ENCODE data around the gene SEL1L3.
A peak's percentile ranks its signal among the peaks of the same experiment; 100 is the strongest.
"Not testable (repeated sequence)": the region's sequence is repeated elsewhere in the genome, so short reads cannot be mapped to it uniquely, and the experiment has no call there.

Gene SEL1L3

DNA sequence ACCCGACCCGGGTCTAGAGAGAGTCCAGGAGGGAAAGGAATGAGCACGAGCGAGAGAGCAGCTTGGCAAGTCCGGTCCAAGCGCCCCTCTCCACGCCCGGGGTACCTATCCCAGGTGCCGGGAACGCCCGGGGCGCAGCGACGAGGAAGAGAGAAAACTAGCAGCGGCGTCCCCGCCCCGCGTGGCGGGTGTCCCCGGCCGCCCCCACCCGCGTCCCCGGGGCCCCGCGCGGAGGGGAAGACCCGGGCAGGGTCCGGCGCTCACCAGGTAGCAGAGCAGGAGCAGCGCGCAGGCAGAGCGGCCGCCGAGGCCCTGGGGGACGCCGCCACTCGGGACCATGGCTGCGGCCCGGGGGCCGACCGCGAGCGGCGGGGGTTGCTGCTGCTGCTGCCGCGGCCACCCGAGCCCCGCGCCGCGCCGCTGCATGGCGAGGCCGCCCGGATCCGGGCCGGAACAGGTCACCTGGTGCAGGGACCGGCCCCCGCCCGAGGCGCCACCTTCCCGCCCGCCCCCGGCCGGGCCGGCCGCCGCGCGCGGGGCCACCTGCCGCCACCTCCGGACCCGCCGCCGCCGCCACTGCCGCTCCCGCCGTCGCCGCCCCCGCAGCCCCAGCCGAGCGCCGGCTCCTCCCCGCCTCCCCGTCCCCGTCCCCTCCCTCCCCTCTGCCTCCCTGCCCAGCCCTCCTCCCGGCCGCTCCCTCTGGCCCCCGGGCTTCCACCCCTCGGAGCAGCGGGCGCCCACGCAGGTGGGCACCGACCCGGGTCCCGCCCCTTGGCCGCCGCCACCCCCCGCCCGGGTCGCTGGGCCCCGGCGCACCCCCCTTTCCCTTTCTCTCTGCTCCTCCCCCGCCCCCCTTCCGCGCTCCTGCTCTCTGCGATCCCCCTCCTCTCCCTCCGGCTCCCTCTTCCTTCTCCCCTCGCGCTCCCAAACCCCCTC lies at the start of gene SEL1L3:
Gene SEL1L3 (minus strand): TSS at position 578 of the 936 bp plus-strand sequence. CDS start 152 bp downstream, at position 426.
- Mint-ChIP-seq H3K27me3 (no peaks in the 10 kb centered on the region), H3K36me3 (ENCODE audit: low read depth) (peaks cover 3% of the 10 kb centered on the region), H3K4me1 (ENCODE audit: low read depth) (peaks cover 46% of the 10 kb centered on the region)

DNA sequence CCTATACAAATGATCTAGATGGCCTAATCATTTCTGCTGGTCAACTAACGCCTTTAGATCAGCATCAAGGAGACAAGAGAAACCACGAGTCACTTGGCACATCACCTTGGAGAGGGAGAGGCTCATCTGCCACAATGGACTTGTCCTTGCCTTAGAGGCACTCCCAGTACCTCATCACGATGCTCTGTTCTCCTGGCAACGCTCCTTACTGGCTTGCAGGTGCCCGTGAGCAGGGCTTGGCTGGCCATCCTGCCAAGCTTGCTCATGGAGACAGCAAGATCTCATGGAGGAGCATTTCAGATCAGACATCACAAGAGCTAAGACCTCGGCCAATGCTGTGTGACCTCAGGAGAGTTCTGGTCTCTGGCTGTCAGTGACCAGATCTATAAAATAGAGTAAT lies 48.6 kb upstream of the SEL1L3 start:
- Mint-ChIP-seq H3K27ac (no peak overlapping the region), H3K27me3 (peaks cover 3% of the 10 kb centered on the region), H3K4me1 (ENCODE audit: low read depth) (peaks cover 29% of the 10 kb centered on the region), H3K4me3 (no peak overlapping the region), H3K36me3 (ENCODE audit: low read depth) (peaks cover 5% of the 10 kb centered on the region), H3K9me3 (peaks cover 8% of the 10 kb centered on the region)

More for the DNA sequence above, at the start of gene SEL1L3:
- Mint-ChIP-seq H3K27ac (peak within 1 kb of the TSS; percentile 96), H3K9me3 (no peaks in the 10 kb centered on the region), H3K4me3 (peak within 1 kb of the TSS; percentile 94)

DNA sequence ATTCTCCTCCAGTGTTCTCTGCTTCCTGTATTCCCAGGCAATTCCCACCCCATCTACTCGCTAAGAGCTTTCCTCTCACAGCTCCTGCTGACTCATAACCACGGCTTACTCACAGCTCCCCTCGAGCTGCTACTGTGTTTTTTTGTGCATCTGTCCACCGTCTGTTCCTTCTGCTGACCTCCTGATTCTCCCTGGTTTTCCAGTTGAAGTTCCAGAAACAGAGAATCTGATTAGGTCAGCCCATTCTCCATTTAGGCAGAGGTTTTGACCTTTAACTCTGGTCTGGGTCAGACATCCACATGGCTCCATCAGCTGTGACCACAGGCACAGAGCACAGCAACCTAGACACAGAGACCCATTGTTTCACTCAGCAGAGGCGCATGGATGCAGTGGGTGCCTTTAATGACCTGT lies 45.7 kb upstream of the SEL1L3 start:
- peaks cover 3% of the 10 kb centered on the region for H3K27me3 Mint-ChIP-seq
- H3K36me3 Mint-ChIP-seq (ENCODE audit: low read depth): no peaks in the 10 kb centered on the region
- peaks cover 8% of the 10 kb centered on the region for H3K9me3 Mint-ChIP-seq
- no peak overlapping the region for H3K27ac Mint-ChIP-seq
- no peak overlapping the region for H3K4me3 Mint-ChIP-seq
- peaks cover 12% of the 10 kb centered on the region for H3K4me1 Mint-ChIP-seq (ENCODE audit: low read depth)

DNA sequence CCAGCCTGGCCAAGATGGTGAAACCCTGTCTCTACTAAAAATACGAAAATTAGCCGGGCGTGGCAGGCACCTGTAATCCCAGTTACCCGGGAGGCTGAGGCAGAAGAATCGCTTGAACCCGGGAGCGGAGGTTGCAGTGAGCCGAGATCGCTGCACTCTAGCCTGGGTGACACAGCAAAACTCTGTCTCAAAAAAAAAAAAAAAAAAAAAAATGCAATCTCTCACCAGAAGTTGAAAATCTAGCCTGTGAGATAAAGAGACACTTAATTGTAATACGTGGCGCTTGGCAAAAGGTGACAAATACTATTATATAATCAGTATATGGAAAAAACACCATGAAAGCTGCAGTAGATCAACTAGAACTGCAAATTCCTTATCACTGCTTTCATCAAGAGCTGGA lies 43.3 kb upstream of the SEL1L3 start:
- H3K27me3 Mint-ChIP-seq; H3K4me1 Mint-ChIP-seq (ENCODE audit: low read depth); H3K36me3 Mint-ChIP-seq (ENCODE audit: low read depth); H3K4me3 Mint-ChIP-seq; H3K9me3 Mint-ChIP-seq; H3K27ac Mint-ChIP-seq: not testable (repeated sequence)

DNA sequence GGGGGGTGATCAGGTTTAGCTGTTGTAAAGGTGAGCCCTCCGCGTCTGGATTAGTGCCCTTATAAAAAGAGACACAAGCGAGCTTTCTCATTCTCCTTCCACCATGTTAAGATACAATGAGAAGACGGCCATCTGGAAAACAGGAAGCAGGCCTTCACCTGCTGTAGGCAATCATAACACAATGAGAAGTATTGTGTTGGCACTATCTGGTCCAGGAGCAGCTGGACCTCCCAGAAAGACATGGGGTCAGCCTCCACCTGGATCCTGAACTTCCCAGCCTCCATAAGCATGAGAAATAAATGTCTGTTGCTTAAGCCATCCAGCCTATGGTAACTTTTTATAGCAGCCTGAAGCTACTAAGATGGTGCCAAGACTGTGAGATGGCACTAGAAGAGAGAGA lies 42.6 kb upstream of the SEL1L3 start:
- Mint-ChIP-seq H3K9me3 (peaks cover 8% of the 10 kb centered on the region), H3K36me3 (ENCODE audit: low read depth) (no peaks in the 10 kb centered on the region), H3K4me3 (no peak overlapping the region), H3K27me3 (peaks cover 3% of the 10 kb centered on the region), H3K4me1 (ENCODE audit: low read depth) (peaks cover 3% of the 10 kb centered on the region), H3K27ac (no peak overlapping the region)

DNA sequence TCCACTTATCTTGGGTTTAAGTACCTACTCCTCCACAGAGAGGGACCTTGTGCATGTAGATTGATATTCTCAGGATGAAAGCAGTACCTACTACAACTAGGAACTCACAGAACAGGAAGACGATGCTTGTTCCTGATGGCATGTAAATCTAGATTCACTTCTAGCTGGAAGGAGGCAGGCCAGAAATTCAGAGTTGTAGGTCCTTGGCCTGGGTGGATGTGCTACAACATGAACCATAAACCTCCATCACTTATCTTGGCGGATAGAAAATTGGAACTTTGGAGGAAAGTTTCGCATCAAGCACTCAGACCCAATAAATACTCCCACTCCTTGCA lies 41.9 kb upstream of the SEL1L3 start:
- Mint-ChIP-seq H3K9me3 (peaks cover 8% of the 10 kb centered on the region), H3K36me3 (ENCODE audit: low read depth) (no peaks in the 10 kb centered on the region), H3K4me1 (ENCODE audit: low read depth) (peaks cover 9% of the 10 kb centered on the region), H3K27me3 (peaks cover 3% of the 10 kb centered on the region), H3K27ac (no peak overlapping the region), H3K4me3 (no peak overlapping the region)

DNA sequence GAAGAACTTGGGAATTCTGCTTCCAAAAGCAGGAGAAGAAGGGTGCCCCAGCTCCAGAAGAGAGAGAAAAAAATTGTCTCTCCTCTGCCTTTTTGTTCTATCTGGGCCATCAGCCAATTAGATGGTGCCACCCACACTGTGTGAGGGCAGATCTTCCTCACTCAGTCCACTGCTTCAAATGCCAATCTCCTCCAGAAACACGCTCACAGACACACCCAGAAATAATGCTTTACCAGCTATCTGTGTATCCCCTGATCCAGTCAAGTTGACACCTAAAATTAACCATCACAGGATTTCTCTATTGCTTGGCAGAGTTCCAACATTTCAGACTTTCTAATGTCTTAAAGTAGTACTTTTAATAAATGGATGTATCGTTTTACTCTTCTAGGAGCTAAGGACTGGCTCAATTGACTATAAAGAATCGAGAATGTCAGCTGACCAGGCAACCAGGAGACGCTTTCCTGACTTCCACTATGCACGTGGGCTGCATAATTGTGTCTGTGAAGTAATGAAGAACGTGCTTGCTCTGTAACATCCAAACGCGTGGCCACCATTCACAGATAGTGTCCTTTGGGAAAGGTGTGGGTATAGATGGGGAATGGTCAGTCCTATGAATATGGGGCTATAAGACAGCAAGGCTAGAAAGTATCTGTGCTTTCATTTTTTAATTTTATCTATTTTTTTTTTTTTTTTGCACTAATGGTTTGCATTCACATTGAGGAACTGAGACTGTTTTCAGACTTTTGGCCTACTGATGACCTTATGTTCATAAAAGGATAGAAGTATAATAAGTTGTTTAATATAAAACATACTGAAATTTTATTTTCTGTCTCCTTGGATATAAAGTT lies 41.3 kb upstream of the SEL1L3 start:
- Mint-ChIP-seq H3K9me3 (peaks cover 5% of the 10 kb centered on the region), H3K4me1 (ENCODE audit: low read depth) (peaks cover 10% of the 10 kb centered on the region), H3K27ac (no peak overlapping the region), H3K36me3 (ENCODE audit: low read depth) (no peaks in the 10 kb centered on the region), H3K4me3 (no peak overlapping the region), H3K27me3 (peaks cover 2% of the 10 kb centered on the region)

DNA sequence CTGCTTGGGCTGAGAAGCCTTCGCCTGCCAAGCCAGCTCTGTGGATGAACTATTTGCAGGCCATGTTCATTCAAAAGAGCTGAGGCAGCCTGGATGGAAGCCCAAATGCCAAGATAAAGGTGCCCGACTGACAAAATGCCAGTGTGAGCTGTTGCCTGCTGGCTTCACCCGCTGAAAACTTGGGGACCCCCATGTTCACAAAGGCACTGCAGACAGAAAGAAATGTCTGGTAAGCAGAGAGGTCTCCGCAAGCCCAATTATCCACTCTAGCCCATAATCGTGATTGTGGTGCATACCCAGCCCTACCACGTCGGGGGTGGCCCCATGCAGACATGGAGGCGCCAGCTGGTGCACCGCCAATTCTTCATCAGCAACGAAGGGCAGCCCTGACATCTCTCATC lies 38.2 kb upstream of the SEL1L3 start:
- Mint-ChIP-seq H3K27me3 (no peaks in the 10 kb centered on the region), H3K36me3 (ENCODE audit: low read depth) (no peaks in the 10 kb centered on the region), H3K4me1 (ENCODE audit: low read depth) (peaks cover 10% of the 10 kb centered on the region), H3K27ac (no peak overlapping the region), H3K9me3 (no peaks in the 10 kb centered on the region), H3K4me3 (no peak overlapping the region)

DNA sequence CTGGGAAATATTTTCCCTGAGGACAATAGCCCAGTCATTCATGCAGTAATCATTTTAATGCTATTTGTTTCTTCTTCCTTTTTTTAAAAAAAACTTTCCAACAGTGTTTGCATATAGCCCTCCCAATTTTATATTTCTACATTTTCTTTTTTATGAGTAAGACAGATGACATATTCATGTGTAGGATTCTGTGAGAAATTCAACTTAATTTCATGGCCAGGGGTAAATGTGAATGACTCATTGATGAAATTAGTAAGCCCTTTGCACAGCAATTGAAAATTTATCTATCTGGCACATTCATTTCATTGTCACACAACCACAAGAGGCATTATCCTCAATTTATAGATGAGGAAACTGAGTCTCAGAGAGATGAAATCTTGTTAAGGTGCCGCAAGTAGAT lies 37.5 kb upstream of the SEL1L3 start:
- H3K27me3 Mint-ChIP-seq: no peaks in the 10 kb centered on the region
- H3K27ac Mint-ChIP-seq: no peak overlapping the region
- peaks cover 10% of the 10 kb centered on the region for H3K4me1 Mint-ChIP-seq (ENCODE audit: low read depth)
- H3K36me3 Mint-ChIP-seq (ENCODE audit: low read depth): no peaks in the 10 kb centered on the region
- H3K9me3 Mint-ChIP-seq: no peaks in the 10 kb centered on the region
- no peak overlapping the region for H3K4me3 Mint-ChIP-seq

DNA sequence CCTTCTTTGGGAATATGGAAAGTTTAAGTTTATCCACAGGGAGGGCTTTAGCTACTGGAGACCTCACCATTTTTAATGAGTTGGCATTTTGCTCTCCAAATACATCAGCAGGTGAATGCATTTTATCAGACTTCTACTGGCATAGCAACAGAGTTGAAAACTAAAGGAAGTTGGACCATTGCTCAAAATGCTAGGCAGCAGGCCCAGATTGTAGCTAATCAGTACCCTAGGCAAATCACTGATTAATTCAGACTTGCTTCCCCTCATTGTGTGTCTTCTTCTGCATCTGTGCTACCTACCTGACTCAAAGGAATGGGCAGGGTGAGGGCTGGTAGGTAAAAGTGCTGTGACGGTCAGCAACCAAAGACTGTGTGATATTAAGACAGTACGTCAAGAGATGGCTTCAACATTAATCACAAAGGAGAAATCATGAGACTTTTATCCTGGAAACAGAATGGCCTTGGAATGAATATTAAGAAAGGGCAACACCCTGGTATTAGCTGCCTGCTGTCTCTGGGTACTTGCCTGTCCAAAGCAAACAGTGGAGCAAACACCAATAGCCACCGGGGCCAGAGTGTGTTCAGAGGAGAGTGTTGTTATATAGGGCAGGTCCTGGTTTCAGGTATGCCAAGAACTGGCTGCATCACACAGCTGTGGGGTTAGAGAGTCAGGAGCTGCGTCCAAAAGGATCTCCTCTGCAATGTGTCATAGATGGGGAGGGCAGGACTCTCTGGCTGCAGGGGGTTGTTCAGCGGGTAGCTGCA lies 34.2 kb upstream of the SEL1L3 start:
- H3K36me3 Mint-ChIP-seq (ENCODE audit: low read depth): no peaks in the 10 kb centered on the region
- H3K27ac Mint-ChIP-seq: no peak overlapping the region
- no peaks in the 10 kb centered on the region for H3K27me3 Mint-ChIP-seq
- peaks cover 10% of the 10 kb centered on the region for H3K4me1 Mint-ChIP-seq (ENCODE audit: low read depth)
- no peaks in the 10 kb centered on the region for H3K9me3 Mint-ChIP-seq
- no peak overlapping the region for H3K4me3 Mint-ChIP-seq

DNA sequence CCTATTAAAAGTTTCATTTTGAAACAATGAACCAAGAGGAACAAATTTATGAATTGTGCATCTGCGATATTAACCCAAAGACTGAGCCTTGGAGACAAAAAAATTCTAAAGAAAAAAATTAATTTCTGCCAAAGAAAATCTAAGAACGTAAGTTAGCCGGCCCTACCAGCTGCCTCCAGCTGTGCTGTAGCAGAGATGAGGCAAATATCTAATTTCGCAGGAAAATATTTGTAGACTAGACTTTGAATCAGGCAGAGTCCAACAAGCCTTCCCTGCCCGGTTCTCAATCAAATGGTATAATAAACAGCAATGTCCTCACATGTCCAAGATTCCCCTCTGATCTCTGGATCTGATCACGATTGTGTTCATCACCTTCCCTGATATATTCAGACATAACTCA lies 30.0 kb upstream of the SEL1L3 start:
- Mint-ChIP-seq H3K4me1 (ENCODE audit: low read depth) (no peaks in the 10 kb centered on the region), H3K9me3 (no peaks in the 10 kb centered on the region), H3K36me3 (ENCODE audit: low read depth) (no peaks in the 10 kb centered on the region), H3K27me3 (no peaks in the 10 kb centered on the region), H3K27ac (no peak overlapping the region), H3K4me3 (no peak overlapping the region)

DNA sequence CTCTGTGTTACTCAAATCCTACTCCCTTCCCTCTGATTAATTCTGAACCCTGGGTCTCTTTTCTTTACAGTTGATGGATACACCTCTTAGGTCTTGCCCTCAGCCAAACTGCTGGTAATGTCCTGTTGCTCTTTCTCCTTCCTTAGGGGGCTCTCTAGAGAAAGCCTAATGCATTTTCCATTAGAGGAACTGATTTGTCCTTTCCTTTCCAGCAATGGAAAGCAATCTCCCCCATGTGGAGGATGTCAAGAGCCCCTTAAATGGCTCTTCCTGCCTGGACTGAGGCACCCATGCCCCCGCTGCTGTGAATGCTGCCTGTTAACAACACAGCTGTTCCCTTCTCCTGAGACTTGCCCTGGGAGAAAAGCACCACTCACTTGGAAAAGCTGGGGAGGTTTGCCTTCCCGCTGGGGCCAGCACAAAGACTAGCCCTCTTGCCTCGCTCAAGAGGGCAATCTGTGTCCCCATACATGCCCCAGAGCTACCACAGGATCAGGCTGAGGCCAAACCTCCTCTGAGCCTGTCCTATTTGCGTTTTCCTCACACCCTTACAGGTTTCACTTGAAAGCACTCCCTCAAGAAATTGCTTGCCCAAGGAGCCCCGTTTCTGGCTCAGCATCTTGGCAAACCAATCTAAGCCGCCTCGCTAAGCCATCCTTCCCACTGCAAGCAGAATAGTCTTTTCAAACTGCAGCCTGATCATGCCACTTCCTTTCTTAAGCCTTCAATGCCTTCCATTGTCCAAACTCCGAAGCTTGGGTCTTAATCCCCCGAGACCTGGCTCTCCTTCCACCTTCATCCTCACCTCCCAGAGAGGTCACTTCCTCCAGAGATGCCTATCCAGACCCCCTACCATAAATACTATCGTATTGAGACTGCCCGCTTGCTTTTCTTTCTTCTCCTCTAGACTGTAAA lies 28.0 kb upstream of the SEL1L3 start:
- no peak overlapping the region for H3K4me3 Mint-ChIP-seq
- H3K27ac Mint-ChIP-seq: no peak overlapping the region

DNA sequence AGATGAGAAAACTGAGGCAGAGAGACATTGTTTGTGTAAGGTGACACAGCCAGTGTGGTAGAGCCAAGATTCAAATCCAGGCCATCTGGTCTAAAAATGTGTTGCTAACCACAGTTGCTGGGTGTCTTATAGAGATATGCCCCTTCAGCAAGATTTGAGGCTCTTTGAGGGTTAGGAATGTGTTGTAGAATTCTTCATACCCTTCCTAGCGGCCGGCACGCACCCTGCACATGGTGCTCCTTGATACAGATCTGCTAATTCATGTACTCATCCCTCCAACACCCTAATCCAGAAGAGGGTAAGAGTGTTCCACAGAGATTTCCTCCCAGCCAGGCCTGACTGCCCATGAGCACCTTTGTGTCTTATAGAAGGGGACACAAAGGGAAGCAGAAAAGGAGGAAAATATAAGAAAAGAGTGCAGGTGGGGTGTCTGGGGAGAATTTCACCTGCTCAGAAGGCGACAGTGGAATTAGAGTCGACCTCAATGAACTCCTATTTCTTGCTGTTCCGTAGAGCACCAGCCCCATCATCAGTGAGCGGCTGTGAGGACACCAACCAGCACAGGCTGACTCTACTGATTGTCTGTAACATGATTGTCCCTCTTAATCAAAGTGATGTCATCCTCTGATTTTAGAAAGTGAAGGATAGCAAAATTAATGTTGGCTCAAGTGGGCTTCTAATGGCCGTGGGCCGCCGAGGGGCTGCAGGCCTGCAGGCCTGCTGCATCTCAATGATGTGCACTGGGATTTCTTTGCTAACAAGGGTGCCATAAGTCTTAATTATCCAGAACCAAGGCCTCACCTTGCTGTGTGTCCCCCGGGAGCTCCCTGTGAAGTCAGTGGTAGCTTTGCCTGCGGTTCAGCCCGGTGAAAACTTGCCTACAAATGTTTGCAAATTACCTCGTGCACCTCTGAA lies 27.1 kb upstream of the SEL1L3 start:
- no peaks in the 10 kb centered on the region for H3K36me3 Mint-ChIP-seq (ENCODE audit: low read depth)
- H3K4me1 Mint-ChIP-seq (ENCODE audit: low read depth): no peaks in the 10 kb centered on the region
- H3K9me3 Mint-ChIP-seq: no peaks in the 10 kb centered on the region
- H3K4me3 Mint-ChIP-seq: no peak overlapping the region
- no peak overlapping the region for H3K27ac Mint-ChIP-seq
- H3K27me3 Mint-ChIP-seq: no peaks in the 10 kb centered on the region

More for the DNA sequence above, 28.0 kb upstream of the SEL1L3 start:
- Mint-ChIP-seq H3K4me1 (ENCODE audit: low read depth) (no peaks in the 10 kb centered on the region), H3K27me3 (no peaks in the 10 kb centered on the region), H3K36me3 (ENCODE audit: low read depth) (no peaks in the 10 kb centered on the region), H3K9me3 (no peaks in the 10 kb centered on the region)

Measured in stimulated activated naive CD8-positive, alpha-beta T cell treated with anti-CD3 and anti-CD28 coated beads, Interleukin-15, Interleukin-2, amounts not matched to agents 100 ng/mL and 50 ng/mL, for 24 hours (primary cell).